CD14-positive monocyte (primary cell): Measurements from ENCODE around the gene NPM1. TPM values are rescaled to one million over a fixed set of nuclear protein-coding genes. Genes with fewer than 3 reads are reported as not detected.
A peak's percentile ranks its signal among the peaks of the same experiment; 100 is the strongest.

Experiments used
- DNase-seq, 3 donors: peaks; one replicate each; pipeline ENCODE4 v3.0.0-alpha.2; 2011 to 2022
- H2AFZ ChIP-seq: 2 replicates; pipeline ENCODE4 v1.6.0; 2012; ENCODE audit warnings: mild to moderate bottlenecking, low read depth, low read length, inconsistent platforms; ENCODE audit not compliant: insufficient read depth, poor library complexity, severe bottlenecking
- H3K27ac ChIP-seq, 2 donors: 1 replicate in 1 of 2; 2 replicates in 1 of 2; pipeline ENCODE4 v1.5.1; 2012 to 2013; ENCODE audit warnings: low read length in 2 of 2, control low read depth in 1 of 2, inconsistent platforms in 1 of 2, low read depth in 1 of 2, mild to moderate bottlenecking in 1 of 2
- H3K27me3 ChIP-seq, 2 donors: one replicate each; pipeline versions ENCODE4 v1.6.0 to v1.6.1; 2011 to 2013; ENCODE audit warnings: low read length in 2 of 2; ENCODE audit not compliant: control insufficient read depth in 2 of 2, insufficient read depth in 2 of 2
- H3K36me3 ChIP-seq, 2 donors: replicated peaks in 1 of 2; 1 replicate in 1 of 2; 2 replicates in 1 of 2; pipeline versions ENCODE4 v1.5.1 to v1.6.1; 2012 to 2013; ENCODE audit warnings: low read length in 2 of 2, control low read depth in 1 of 2, inconsistent platforms in 1 of 2, mild to moderate bottlenecking in 1 of 2; ENCODE audit not compliant: insufficient read depth in 2 of 2, control insufficient read depth in 1 of 2
- H3K4me1 ChIP-seq, 2 donors: 1 replicate in 1 of 2; 2 replicates in 1 of 2; pipeline versions ENCODE4 v1.5.1 to v1.6.1; 2012 to 2013; ENCODE audit warnings: low read length in 2 of 2, control low read depth in 1 of 2, inconsistent platforms in 1 of 2, mild to moderate bottlenecking in 1 of 2, moderate library complexity in 1 of 2; ENCODE audit not compliant: insufficient read depth in 2 of 2, control insufficient read depth in 1 of 2
- H3K4me2 ChIP-seq: replicated peaks from 2 replicates; pipeline ENCODE3; 2012; ENCODE audit warnings: low read length, moderate library complexity, mild to moderate bottlenecking; ENCODE audit not compliant: poor library complexity, severe bottlenecking; ENCODE audit errors: extremely low read depth
- H3K4me3 ChIP-seq, 3 experiments: fragments of 200-600 bp in 1 of 3; sonication (generic) in 1 of 3; replicated peaks in 1 of 3; 1 replicate in 2 of 3; 2 replicates in 1 of 3; pipeline ENCODE4 v1.5.1; 2011 to 2013; ENCODE audit warnings: low read length in 3 of 3, mild to moderate bottlenecking in 3 of 3, control low read depth in 2 of 3, low read depth in 2 of 3, inconsistent platforms in 1 of 3, moderate library complexity in 1 of 3
- H3K79me2 ChIP-seq: 2 replicates; pipeline ENCODE4 v1.6.0; 2012; ENCODE audit warnings: mild to moderate bottlenecking, control low read depth, inconsistent platforms, low read length, moderate library complexity; ENCODE audit not compliant: insufficient read depth
- H3K9ac ChIP-seq: 2 replicates; pipeline ENCODE4 v1.6.0; 2017; ENCODE audit warnings: low read length, mild to moderate bottlenecking; ENCODE audit not compliant: insufficient read depth, poor library complexity, severe bottlenecking
- H3K9me3 ChIP-seq, 2 donors: replicated peaks in 1 of 2; 1 replicate in 1 of 2; 2 replicates in 1 of 2; pipeline versions ENCODE4 v1.5.1 to v1.6.1; 2012 to 2013; ENCODE audit warnings: low read length in 2 of 2, control low read depth in 1 of 2; ENCODE audit not compliant: control insufficient read depth in 1 of 2, insufficient read depth in 1 of 2
- H4K20me1 ChIP-seq: 2 replicates; pipeline ENCODE4 v1.6.0; 2012; ENCODE audit warnings: mild to moderate bottlenecking, low read length, control low read depth, moderate library complexity; ENCODE audit not compliant: insufficient read depth
- H3K27ac Mint-ChIP-seq, 7 donors: one replicate each; pipeline ENCODE4 v1.8.0; 2020; ENCODE audit warnings: mild to moderate bottlenecking in 7 of 7, mixed read lengths in 7 of 7, moderate library complexity in 6 of 7, inconsistent platforms in 2 of 7
- H3K27me3 Mint-ChIP-seq, 3 donors: one replicate each; pipeline ENCODE4 v1.8.0; 2021 to 2022; ENCODE audit warnings: low read depth in 3 of 3, mild to moderate bottlenecking in 3 of 3, mixed read lengths in 3 of 3, moderate library complexity in 3 of 3, inconsistent platforms in 1 of 3
- H3K36me3 Mint-ChIP-seq, 2 donors: one replicate each; pipeline ENCODE4 v1.8.0; 2020; ENCODE audit warnings: mixed read lengths in 2 of 2, inconsistent platforms in 1 of 2, mild to moderate bottlenecking in 1 of 2
- H3K4me1 Mint-ChIP-seq: one replicate; pipeline ENCODE4 v1.8.0; 2020; ENCODE audit warnings: mild to moderate bottlenecking, mixed read lengths
- H3K4me3 Mint-ChIP-seq, 2 donors: one replicate each; pipeline ENCODE4 v1.8.0; 2020; ENCODE audit warnings: mild to moderate bottlenecking in 2 of 2, mixed read lengths in 2 of 2, moderate library complexity in 1 of 2
- H3K9me3 Mint-ChIP-seq, 7 donors: one replicate each; pipeline ENCODE4 v1.8.0; 2020 to 2022; ENCODE audit warnings: mixed read lengths in 7 of 7, mild to moderate bottlenecking in 6 of 7, moderate library complexity in 6 of 7, inconsistent platforms in 2 of 7
- WGBS: methylation state at CpG from one replicate; pipeline ENCODE4 v1.1.5; 2013; ENCODE audit warnings: missing lambda C conversion rate; ENCODE audit not compliant: insufficient coverage; 5-methylcytosine and 5-hydroxymethylcytosine counted together
- intact Hi-C, 2 donors: fragments of 100-400 bp; cut with micrococcal nuclease; formaldehyde crosslinking; loops; one replicate each; pipeline versions ENCODE4 v1.15.0 to v1.15.1; 2023
- polyA plus RNA-seq, 3 donors: library from polyadenylated mRNA; depleted of rRNA in 1 of 3; unstranded in 2 of 3; stranded (reverse) in 1 of 3; fragments of 300-500 nt in 2 of 3; fragments of >200 nt in 1 of 3; fragmentation: Illumina TruSeq in 2 of 3; gene quantifications; 1 replicate in 2 of 3; 2 replicates in 1 of 3; pipeline ENCODE4 v1.2.3, GENCODE V29; 2012 to 2021
- TF ChIP-seq, protein P1 (sequence below): fragments of 200-600 bp; IDR thresholded peaks from one replicate; pipeline ENCODE4 v1.8.0; 2022; ENCODE audit warnings: antibody characterized with exemption, mild to moderate bottlenecking

NPM1 gene
- polyA plus RNA-seq, 3 donors: 102 to 191 (median 188) TPM

DNA sequence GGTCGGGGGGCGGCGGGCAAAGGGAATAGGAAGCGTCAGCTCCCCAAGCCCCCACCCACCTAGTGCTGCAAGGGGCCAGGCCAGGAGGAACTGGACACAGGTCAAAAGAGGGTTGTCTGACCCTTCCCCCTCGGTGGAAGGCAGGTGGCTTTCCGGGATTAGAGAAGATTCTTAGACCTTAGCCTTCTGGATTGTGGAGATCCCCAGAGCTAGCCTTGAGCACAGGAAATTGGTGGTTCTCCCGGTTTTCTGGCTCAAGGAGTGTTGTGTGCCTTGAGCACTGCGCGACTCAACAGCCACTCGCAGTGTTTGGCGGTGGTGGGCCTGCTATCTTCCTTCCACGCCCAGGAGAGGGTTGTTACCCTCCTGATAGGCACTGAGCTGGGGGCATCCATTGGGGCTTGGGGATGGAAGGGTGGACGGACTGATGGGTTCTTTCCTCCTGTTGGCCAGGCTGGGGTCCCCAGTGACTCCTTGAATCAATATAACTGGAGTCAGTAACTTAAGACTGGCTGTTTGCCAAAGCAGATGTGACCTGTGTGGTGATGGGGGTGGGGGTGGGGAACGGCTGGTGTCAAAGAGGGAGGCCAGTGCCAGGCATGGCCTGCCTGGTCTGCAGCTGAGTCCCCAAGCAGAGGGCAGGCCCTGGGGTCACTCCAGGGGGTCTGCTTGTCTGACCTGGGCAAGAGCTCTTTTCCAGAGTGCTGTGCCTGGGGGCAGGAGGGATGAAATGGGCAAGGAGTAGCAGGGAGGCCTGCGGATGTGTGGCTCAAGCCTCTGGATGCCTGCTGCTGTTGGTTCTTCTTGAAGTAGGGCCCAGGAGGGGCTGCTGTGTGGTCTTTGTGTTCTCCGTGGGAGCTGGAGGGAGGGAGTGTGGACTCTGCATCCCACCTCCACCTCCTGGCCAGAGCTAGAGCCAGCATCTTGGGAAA is 33.9 kb downstream of the NPM1 start:
- Histone ChIP-seq H3K4me1 (peaks cover 6 to 27% of the 10 kb centered on the region in 2 donors), H3K9me3 (peaks cover 0 to 8% of the 10 kb centered on the region in 2 donors), H4K20me1 (no peaks in the 10 kb centered on the region), H3K36me3 (no peaks in the 10 kb centered on the region), H3K27me3 (peaks cover 16 to 36% of the 10 kb centered on the region in 2 donors), H3K4me3 (no peak overlapping the region), H3K4me2 (no peak overlapping the region), H3K79me2 (no peaks in the 10 kb centered on the region), H3K9ac (no peak overlapping the region), H3K27ac (no peak overlapping the region), H2AFZ (no peak overlapping the region)
- peak overlapping the region in 1 of 2 donors; percentile 61 for H3K4me3 Mint-ChIP-seq
- intact Hi-C loops: no loop called here
- WGBS: 82% methylated on average over 10 of the region's 16 CpGs
- no peak overlapping the region for H3K27ac Mint-ChIP-seq
- H3K27me3 Mint-ChIP-seq: peaks cover 27 to 49% (median 44%) of the 10 kb centered on the region in 3 donors
- H3K36me3 Mint-ChIP-seq: no peaks in the 10 kb centered on the region
- peaks cover 16% of the 10 kb centered on the region for H3K4me1 Mint-ChIP-seq
- DNase-seq: no peak
- H3K9me3 Mint-ChIP-seq: peaks cover 0 to 7% (median 0%) of the 10 kb centered on the region in 7 donors
- TF ChIP-seq, protein P1, sequence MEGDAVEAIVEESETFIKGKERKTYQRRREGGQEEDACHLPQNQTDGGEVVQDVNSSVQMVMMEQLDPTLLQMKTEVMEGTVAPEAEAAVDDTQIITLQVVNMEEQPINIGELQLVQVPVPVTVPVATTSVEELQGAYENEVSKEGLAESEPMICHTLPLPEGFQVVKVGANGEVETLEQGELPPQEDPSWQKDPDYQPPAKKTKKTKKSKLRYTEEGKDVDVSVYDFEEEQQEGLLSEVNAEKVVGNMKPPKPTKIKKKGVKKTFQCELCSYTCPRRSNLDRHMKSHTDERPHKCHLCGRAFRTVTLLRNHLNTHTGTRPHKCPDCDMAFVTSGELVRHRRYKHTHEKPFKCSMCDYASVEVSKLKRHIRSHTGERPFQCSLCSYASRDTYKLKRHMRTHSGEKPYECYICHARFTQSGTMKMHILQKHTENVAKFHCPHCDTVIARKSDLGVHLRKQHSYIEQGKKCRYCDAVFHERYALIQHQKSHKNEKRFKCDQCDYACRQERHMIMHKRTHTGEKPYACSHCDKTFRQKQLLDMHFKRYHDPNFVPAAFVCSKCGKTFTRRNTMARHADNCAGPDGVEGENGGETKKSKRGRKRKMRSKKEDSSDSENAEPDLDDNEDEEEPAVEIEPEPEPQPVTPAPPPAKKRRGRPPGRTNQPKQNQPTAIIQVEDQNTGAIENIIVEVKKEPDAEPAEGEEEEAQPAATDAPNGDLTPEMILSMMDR: no peak

DNA sequence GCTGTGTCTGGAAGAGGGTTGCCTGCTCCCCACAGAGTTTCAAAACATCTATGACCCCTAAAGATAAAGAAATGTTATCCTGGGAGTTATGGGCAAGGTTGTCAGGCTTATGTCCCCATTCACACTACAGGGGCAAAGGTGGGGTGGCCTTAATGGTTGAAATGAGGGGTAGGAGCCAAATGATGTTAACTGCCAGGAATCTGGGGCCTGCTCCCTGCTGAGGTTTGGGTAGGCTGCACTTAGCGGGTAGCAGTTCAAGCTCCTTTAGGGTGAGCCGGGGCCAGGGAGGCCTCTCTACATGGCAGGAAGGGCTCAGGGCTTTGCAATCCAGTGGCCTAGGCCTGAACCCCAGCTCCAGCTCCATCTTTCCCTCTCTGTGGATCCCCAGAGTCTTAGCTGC is 34.8 kb downstream of the NPM1 start:
- no peaks in the 10 kb centered on the region for H4K20me1 ChIP-seq
- no peaks in the 10 kb centered on the region for H3K36me3 Mint-ChIP-seq
- no peak overlapping the region for H2AFZ ChIP-seq
- no peaks in the 10 kb centered on the region for H3K36me3 ChIP-seq
- H3K27me3 Mint-ChIP-seq: peaks cover 27 to 49% (median 44%) of the 10 kb centered on the region in 3 donors
- H3K4me2 ChIP-seq: no peak overlapping the region
- no peak for DNase-seq
- peaks cover 0 to 8% of the 10 kb centered on the region in 2 donors for H3K9me3 ChIP-seq
- no peak overlapping the region for H3K4me3 Mint-ChIP-seq
- H3K4me1 Mint-ChIP-seq: peaks cover 16% of the 10 kb centered on the region
- H3K4me3 ChIP-seq: no peak overlapping the region
- H3K4me1 ChIP-seq: peaks cover 6 to 27% of the 10 kb centered on the region in 2 donors
- H3K9ac ChIP-seq: no peak overlapping the region
- 92% methylated on average over 2 of the region's 2 CpGs for WGBS
- H3K9me3 Mint-ChIP-seq: peaks cover 0 to 7% (median 0%) of the 10 kb centered on the region in 7 donors
- no peaks in the 10 kb centered on the region for H3K79me2 ChIP-seq
- peak overlapping the region in 1 of 7 donors; percentile 23 for H3K27ac Mint-ChIP-seq
- H3K27me3 ChIP-seq: peaks cover 16 to 36% of the 10 kb centered on the region in 2 donors
- TF ChIP-seq, protein P1: no peak
- no peak overlapping the region for H3K27ac ChIP-seq
- intact Hi-C loops: no loop called here
